Measurements from ENCODE around the gene TRIP10.

Gene TRIP10

DNA sequence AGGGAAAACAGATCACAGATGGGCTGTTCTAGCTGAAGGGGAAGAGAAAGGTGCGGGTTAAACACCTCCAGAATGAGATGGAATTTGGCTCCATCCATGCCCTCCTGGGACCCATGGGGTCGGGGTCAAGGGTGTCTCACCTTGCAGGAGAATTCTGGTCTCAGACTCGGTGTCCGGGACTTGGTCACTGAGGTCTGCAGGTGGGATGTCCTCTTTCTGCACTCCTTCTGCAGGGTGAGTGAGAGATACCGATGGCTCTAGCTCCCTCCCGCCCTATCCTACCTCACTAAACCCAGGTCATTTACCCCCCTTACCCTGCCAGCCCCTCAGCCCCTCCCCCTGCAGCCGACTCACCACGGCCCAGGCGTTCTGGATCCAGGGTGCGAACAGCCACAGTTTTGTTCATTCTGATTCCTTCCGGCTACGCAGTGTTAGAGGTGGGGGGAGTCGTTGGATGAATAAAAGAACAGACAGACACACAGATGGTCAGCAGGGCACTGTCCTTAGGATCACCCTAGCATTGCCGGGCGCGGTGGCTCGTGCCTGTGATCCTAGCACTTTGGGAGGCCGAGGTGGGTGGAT, 43.1 kb upstream of the TRIP10 start:
- TF ChIP-seq, protein P1, sequence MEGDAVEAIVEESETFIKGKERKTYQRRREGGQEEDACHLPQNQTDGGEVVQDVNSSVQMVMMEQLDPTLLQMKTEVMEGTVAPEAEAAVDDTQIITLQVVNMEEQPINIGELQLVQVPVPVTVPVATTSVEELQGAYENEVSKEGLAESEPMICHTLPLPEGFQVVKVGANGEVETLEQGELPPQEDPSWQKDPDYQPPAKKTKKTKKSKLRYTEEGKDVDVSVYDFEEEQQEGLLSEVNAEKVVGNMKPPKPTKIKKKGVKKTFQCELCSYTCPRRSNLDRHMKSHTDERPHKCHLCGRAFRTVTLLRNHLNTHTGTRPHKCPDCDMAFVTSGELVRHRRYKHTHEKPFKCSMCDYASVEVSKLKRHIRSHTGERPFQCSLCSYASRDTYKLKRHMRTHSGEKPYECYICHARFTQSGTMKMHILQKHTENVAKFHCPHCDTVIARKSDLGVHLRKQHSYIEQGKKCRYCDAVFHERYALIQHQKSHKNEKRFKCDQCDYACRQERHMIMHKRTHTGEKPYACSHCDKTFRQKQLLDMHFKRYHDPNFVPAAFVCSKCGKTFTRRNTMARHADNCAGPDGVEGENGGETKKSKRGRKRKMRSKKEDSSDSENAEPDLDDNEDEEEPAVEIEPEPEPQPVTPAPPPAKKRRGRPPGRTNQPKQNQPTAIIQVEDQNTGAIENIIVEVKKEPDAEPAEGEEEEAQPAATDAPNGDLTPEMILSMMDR (conservative IDR thresholded peaks at IDR 0.05), result no peak
- H3K27ac ChIP-seq, result no peak overlapping the region

DNA sequence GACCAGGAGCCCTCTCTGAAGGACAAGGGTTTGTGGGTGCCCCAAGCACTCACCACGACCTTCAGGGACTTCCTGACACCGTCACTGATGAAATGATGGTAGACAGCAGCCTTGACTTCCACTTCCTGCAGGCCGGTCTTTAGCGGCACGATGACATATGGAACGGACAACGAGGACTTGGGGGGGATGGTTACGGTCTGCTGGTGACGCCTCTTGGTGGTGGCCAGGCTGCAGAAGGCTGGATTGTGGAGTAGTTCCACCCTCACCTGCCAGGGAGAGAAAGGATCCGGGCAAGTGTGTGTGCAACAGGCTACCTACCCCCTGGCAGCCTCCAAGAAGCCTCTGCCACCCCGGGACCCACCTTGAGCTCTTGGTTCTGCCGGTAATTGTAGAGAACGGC, 42.2 kb upstream of the TRIP10 start:
- no peak overlapping the region for H3K27ac ChIP-seq
- TF ChIP-seq, protein P1 (conservative IDR thresholded peaks at IDR 0.05), result no peak

DNA sequence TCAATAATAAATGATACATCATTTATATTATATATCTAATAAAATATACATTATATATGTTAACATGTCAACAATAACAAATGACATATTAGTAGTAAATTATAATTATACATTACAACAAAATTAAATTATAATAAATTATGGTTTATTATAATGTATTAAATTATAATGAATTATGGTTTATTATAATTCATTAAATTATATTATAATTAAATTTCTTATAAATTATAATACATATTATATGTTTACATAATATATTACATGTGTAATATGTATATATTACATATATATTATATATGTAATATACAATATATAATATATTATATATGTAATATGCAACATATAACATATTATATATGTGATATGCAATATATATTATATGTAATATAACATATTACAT, 39.5 kb upstream of the TRIP10 start:
- TF ChIP-seq, protein P1 (conservative IDR thresholded peaks at IDR 0.05), result no peak
- no peak overlapping the region for H3K27ac ChIP-seq

DNA sequence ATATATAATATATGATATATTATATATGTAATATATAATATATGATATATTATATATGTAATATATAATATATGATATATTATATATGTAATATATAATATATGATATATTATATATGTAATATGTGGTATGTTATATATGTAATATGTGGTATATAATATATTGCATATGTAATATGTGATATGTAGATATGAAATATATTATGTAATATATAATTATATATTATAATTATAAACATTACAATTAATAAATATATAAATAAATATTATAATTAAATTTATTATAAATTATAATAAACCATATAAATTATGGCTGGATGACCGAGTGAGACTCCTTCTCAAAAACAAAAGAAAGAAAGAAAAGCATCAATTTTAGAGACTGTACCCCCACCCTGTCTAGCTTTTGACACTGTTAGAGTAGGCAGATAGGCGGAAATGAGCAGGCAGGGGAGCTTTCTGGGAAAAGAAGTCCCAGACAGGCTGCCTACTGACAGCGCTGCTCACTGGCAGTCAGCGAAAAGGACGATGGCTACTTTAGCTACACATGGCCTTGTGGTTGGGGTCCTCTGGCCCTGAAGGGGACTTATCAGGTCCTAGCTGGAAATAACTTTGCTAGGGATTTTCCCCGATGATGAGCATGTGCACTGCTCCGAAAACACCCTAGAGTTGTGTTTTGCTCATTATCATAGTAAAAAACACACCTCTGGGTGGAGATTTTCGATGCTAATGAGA, 38.7 kb upstream of the TRIP10 start:
- H3K27ac ChIP-seq, result no peak overlapping the region
- TF ChIP-seq, protein P1 (conservative IDR thresholded peaks at IDR 0.05), result no peak

DNA sequence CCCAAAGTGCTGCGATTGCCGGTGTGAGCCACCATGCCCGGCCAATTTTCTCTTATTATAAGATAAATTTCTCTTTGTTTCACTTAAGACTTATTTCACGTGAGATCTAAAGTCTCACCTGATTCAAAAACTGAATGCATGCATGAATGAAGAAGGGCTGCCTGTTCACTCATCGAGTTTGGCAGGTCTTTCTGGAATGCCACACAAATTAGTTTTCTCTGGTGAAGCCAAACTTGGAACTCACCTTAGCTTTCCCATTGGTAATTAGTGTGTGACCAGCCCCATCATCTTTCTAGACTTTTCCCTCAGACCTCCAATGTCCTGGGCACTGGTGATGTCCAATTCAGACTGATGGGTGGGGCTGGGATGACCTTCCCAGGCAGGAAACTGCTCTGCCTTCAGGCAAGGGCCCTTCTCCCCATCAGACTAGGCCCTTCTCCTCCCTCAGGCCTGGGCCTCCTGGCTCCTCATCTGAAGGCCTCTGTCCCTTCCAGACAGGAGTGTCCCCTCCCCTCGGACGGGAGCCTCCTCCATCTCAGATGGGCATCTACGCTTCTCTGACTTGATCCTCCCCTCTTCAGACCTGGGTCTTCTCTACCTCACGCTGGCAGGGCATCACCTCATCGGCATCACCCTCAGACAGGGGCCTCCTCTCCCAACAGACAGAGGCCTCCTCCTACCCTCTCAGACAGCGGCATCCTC, 33.4 kb upstream of the TRIP10 start:
- TF ChIP-seq, protein P1 (conservative IDR thresholded peaks at IDR 0.05), result no peak
- no peak overlapping the region for H3K27ac ChIP-seq

DNA sequence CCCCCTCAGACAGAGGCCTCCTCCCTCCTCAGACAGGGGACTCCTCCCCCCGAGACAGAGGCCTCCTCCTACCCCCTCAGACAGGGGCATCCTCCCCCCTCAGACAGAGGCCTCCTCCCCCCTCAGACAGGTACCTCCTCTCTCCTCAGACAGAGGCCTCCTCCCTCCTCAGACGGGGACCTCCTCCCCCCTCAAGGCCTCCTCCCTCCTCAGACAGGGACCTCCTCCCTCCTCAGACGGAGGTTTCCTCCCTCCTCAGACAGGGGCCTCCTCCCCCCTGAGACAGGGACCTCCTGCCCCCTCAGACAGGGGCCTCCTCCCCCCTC, 32.9 kb upstream of the TRIP10 start:
- TF ChIP-seq, protein P1 (conservative IDR thresholded peaks at IDR 0.05), result no peak

DNA sequence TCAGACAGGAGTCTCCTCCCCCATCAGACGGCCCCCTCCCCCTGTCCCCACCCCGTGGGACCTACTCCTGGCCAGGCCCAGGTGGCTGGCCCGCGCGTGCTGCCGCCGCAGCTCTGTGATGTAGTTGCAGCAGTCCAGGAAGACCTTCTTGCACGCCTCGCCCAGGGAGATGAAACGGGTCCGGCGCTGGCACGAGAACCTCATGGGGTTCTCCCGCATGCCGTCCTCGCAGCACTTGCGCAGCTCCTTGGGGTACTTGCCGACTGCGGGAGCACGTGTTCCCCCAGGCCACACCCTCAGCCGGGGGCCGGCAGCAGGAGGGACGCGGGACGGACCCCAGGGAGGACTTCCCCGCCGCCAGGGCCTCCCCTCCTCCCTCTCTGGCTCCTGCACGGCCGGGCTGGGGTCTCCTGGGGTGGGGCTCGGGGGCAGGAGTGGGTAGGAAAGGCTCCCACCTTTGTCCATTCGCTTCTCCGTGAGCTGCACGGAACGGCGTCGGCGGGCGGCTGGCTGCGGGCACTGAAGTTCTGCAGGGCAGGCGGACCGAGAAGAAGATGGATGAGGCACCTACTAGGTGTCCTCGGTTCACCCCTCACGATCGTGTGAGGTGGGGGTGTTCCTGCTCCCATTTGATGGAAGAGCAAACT, 32.3 kb upstream of the TRIP10 start:
- TF ChIP-seq, protein P1 (conservative IDR thresholded peaks at IDR 0.05), result no peak
- no peak overlapping the region for H3K27ac ChIP-seq

More for the DNA sequence above, 32.9 kb upstream of the TRIP10 start:
- no peak overlapping the region for H3K27ac ChIP-seq
